Measurements from ENCODE around the gene MAP3K14.
A peak's percentile ranks its signal among the peaks of the same experiment; 100 is the strongest.

MAP3K14 gene

GRCh38 chr17:45218895-45219661 lies 97.7 kb downstream of the MAP3K14 start:
- peak; percentile 43 for DNase-seq

Measured in GOT3 (cell line).